HEK293 (cell line): ENCODE measurements around the gene HSD11B1.

Experiments used
- CTCF ChIP-seq: fragments of 450-650 bp; formaldehyde crosslinking; IDR thresholded peaks from 2 replicates; pipeline ENCODE4 v1.5.1; 2016; ENCODE audit warnings: missing biosample characterization, missing genetic modification characterization
- MEIS1 ChIP-seq: sonication (generic); formaldehyde crosslinking; IDR thresholded peaks from 2 replicates; pipeline ENCODE4 v1.8.1; 2022; ENCODE audit warnings: missing genetic modification reagents, mild to moderate bottlenecking, borderline replicate concordance
- OVOL3 ChIP-seq: fragments of 450-650 bp; formaldehyde crosslinking; IDR thresholded peaks from 2 replicates; pipeline ENCODE4 v1.5.1; 2016; ENCODE audit warnings: missing biosample characterization, missing genetic modification characterization
- SCRT2 ChIP-seq: fragments of 450-650 bp; formaldehyde crosslinking; IDR thresholded peaks from 2 replicates; pipeline ENCODE4 v1.5.1; 2016; ENCODE audit warnings: missing biosample characterization, missing genetic modification characterization
- TCF7L2 ChIP-seq: IDR thresholded peaks from 2 replicates; pipeline ENCODE4 v1.6.1; 2011; ENCODE audit warnings: low read depth, mild to moderate bottlenecking, inconsistent platforms, low read length, moderate library complexity, borderline replicate concordance
- ZBTB17 ChIP-seq: fragments of 450-650 bp; formaldehyde crosslinking; IDR thresholded peaks from 2 replicates; pipeline ENCODE4 v1.5.1; 2016; ENCODE audit warnings: missing biosample characterization, missing genetic modification characterization
- ZNF394 ChIP-seq: fragments of 450-650 bp; formaldehyde crosslinking; IDR thresholded peaks from 2 replicates; pipeline ENCODE4 v1.5.1; 2016; ENCODE audit warnings: missing biosample characterization, missing genetic modification characterization, mild to moderate bottlenecking, moderate library complexity, borderline replicate concordance
- ZNF433 ChIP-seq: fragments of 450-650 bp; formaldehyde crosslinking; IDR thresholded peaks from 2 replicates; pipeline ENCODE4 v1.5.1; 2016; ENCODE audit warnings: missing biosample characterization, missing genetic modification characterization, low read depth
- ZNF747 ChIP-seq: fragments of 450-650 bp; formaldehyde crosslinking; IDR thresholded peaks from 2 replicates; pipeline ENCODE4 v1.5.1; 2016; ENCODE audit warnings: missing biosample characterization, missing genetic modification characterization

DNA sequence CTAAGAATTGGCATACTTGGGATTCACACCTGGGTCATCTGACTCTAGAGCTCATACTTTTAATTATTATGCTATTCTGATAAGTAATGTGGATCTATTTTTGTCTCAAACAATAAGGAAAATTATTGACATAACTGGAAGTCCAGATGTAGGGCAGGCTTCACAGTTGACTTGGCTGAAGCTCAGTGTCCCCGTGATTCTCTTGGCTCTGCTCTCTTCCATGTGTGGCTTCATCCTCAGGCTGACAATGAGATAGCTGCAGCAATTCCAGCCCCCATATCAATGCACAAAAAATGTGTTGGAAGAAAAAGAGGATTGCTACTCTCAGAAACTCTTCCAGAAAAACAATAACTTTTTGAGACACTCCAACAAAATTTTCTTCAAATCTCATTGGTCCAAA, 23.8 kb downstream of the HSD11B1 start:
- TF ChIP-seq ZNF394 (tag by site-specific recombination) (no peak), CTCF (tag by site-specific recombination) (no peak), TCF7L2 (no peak), ZBTB17 (no peak), ZNF433 (tag by site-specific recombination) (no peak), OVOL3 (tag by site-specific recombination) (no peak), ZNF747 (tag by site-specific recombination) (no peak), MEIS1 (CRISPR knock-in tag) (no peak), SCRT2 (tag by site-specific recombination) (no peak)
